Smooth muscle cell (in vitro differentiated cells): Measurements from ENCODE around the gene MCEE. TPM values are rescaled to one million over a fixed set of nuclear protein-coding genes. Genes with fewer than 3 reads are reported as not detected.

ENCODE experiments used
- DNase-seq: peaks from one replicate; lab custom pipeline; 2025; ENCODE audit not compliant: unreplicated experiment; lab: John Stamatoyannopoulos, UW
- H2AFZ ChIP-seq: fragments of 200-600 bp; sonication (generic); 2 replicates; pipeline ENCODE4 v1.6.0; 2016; ENCODE audit warnings: antibody characterized with exemption, low read depth, mild to moderate bottlenecking
- H3F3A ChIP-seq: fragments of 200-600 bp; sonication (generic); 2 replicates; pipeline ENCODE4 v1.6.0; 2017; ENCODE audit warnings: antibody characterized with exemption, low read depth
- H3K27ac ChIP-seq: fragments of 200-600 bp; sonication (generic); 2 replicates; pipeline ENCODE4 v1.5.1; 2016; ENCODE audit warnings: low read depth, mild to moderate bottlenecking
- H3K27me3 ChIP-seq: fragments of 200-600 bp; sonication (generic); 2 replicates; pipeline ENCODE4 v1.6.1; 2016; ENCODE audit warnings: low read depth, mild to moderate bottlenecking
- H3K36me3 ChIP-seq: fragments of 200-600 bp; sonication (generic); 2 replicates; pipeline ENCODE4 v1.5.1; 2016; ENCODE audit warnings: low read depth
- H3K4me1 ChIP-seq: fragments of 200-600 bp; sonication (generic); 2 replicates; pipeline ENCODE4 v1.5.1; 2016; ENCODE audit warnings: low read depth
- H3K4me2 ChIP-seq: fragments of 200-600 bp; sonication (generic); 2 replicates; pipeline ENCODE4 v1.6.0; 2016; ENCODE audit warnings: mild to moderate bottlenecking
- H3K4me3 ChIP-seq: fragments of 200-600 bp; sonication (generic); 2 replicates; pipeline ENCODE4 v1.5.1; 2016; ENCODE audit warnings: mild to moderate bottlenecking
- H3K79me2 ChIP-seq: fragments of 200-600 bp; sonication (generic); 2 replicates; pipeline ENCODE4 v1.6.0; 2016; ENCODE audit warnings: low read depth, mild to moderate bottlenecking
- H3K9ac ChIP-seq: fragments of 200-600 bp; sonication (generic); 2 replicates; pipeline ENCODE4 v1.6.0; 2016; ENCODE audit warnings: low read depth
- H3K9me3 ChIP-seq: fragments of 200-600 bp; sonication (generic); replicated peaks from 2 replicates; pipeline ENCODE4 v1.5.1; 2016; ENCODE audit warnings: low read depth
- H4K20me1 ChIP-seq: fragments of 200-600 bp; sonication (generic); 2 replicates; pipeline ENCODE4 v1.6.0; 2016; ENCODE audit warnings: low read depth
- WGBS: methylation state at CpG from one replicate; pipeline ENCODE4 v1.1.7; 2016; ENCODE audit warnings: low lambda C conversion rate; 5-methylcytosine and 5-hydroxymethylcytosine counted together
- polyA plus RNA-seq: library from polyadenylated mRNA; unstranded; fragments of >200 nt; fragmentation: Nextera tagmentation; extraction: Ambion mirVana; gene quantifications from 2 replicates; pipeline ENCODE4 v1.2.1, GENCODE V29; 2016
- total RNA-seq: library from RNA; depleted of rRNA; stranded (reverse); fragments of >200 nt; gene quantifications from 2 replicates; pipeline ENCODE4 v1.2.3, GENCODE V29; 2014
- TF ChIP-seq, protein P1 (sequence below): fragments of 200-600 bp; sonication (generic); IDR thresholded peaks from 2 replicates; pipeline ENCODE4 v1.5.1; 2017; ENCODE audit warnings: borderline replicate concordance, mild to moderate bottlenecking, antibody characterized with exemption; ENCODE audit not compliant: insufficient read depth, poor library complexity, severe bottlenecking

The MCEE gene
- total and polyA plus RNA-seq, 2 experiments from 2014 or later, result 38.4 to 53.9 TPM

DNA sequence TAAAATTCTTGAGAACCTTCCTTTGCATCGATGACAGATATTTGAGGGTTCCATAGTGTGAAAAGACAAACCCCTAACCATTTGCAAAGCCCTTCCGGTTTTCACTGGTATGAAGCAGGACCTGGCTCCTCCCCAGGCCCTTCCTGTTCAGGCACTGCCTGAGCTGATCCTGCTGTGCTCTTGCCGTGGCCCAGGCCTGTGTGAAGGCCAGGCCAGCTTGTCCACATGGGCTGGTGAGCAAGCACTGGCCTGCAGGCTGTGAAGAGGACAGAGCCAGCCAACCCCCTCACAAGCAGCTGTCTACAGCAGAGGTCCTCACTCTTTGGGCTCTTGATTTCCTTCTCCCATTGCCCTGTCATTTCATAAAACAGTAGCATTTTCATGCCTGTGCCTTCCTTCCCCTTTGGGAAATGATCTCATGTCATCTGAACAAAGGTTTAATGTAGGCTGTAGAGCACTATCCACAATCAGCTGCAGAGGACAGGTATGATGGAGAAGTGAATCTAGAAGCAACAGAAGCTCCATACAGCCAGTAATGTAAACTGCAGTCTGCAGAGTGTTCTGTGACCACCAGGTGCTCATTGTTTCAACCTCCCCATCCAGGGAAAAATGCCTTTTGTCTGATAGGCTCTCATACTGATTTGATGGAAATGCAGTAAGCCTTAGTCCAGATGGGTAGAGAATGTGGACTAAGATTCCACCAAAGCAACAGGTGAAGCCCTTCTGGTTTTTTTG, 20.2 kb upstream of the MCEE start:
- Histone ChIP-seq H3K4me1 (no peaks in the 10 kb centered on the region), H2AFZ (no peak overlapping the region), H4K20me1 (peaks cover 10% of the 10 kb centered on the region), H3F3A (peaks cover 13% of the 10 kb centered on the region), H3K36me3 (peaks cover 30% of the 10 kb centered on the region), H3K4me2 (no peak overlapping the region), H3K79me2 (no peaks in the 10 kb centered on the region), H3K27me3 (no peaks in the 10 kb centered on the region), H3K9ac (no peak overlapping the region), H3K4me3 (no peak overlapping the region), H3K27ac (no peak overlapping the region), H3K9me3 (no peaks in the 10 kb centered on the region)
- WGBS, result 77% methylated on average over 3 of the region's 3 CpGs
- TF ChIP-seq, protein P1, sequence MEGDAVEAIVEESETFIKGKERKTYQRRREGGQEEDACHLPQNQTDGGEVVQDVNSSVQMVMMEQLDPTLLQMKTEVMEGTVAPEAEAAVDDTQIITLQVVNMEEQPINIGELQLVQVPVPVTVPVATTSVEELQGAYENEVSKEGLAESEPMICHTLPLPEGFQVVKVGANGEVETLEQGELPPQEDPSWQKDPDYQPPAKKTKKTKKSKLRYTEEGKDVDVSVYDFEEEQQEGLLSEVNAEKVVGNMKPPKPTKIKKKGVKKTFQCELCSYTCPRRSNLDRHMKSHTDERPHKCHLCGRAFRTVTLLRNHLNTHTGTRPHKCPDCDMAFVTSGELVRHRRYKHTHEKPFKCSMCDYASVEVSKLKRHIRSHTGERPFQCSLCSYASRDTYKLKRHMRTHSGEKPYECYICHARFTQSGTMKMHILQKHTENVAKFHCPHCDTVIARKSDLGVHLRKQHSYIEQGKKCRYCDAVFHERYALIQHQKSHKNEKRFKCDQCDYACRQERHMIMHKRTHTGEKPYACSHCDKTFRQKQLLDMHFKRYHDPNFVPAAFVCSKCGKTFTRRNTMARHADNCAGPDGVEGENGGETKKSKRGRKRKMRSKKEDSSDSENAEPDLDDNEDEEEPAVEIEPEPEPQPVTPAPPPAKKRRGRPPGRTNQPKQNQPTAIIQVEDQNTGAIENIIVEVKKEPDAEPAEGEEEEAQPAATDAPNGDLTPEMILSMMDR, result no peak
- DNase-seq, result no peak

DNA sequence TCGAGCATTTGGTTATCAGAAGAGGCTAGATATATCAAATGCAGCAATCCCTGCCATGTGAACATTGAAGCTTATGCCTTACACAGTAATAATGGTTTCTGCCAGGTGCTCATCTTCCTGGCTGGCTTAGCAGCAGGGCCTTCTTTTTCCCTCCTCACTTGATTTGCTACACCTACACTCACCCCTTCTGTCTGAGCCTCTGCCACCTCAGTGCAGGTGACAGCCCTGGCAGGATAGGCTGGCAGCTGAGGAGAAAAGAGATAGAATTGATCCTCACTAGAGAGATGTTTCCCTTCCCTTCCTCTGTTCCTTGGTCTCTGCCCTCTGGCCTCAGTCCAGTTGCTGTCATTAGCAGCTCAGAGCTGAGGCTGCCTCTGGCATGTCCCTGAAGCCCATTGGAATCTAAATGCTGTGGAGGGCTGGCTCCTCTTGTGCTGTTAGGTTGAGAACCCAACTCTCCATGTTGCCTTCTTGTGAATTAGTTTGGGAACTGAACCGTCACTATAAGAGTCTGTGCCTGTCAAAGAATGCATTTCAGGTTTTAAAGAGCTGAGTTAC, 18.6 kb upstream of the MCEE start:
- H3K27me3 ChIP-seq, result no peaks in the 10 kb centered on the region
- WGBS, result 90% methylated on average over 2 of the region's 2 CpGs

DNA sequence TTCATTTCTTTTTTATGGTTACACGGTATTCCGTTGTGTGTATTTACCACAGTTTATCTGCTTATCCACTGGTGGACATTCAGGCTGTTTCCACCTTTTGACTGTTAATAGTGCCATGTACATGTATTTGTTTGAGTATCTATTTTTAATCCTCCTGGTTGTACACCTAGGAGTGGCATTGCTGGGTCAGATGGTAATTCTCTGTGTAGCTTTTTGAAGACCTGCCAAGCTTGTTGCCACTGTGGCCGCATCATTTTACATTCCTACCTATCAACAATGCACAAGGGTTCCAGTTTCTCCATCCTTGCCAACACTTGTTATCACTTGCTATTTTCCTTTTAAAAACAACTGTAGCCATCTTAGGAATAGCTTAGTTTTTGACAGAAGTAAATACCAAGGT, 13.8 kb upstream of the MCEE start:
- no peaks in the 10 kb centered on the region for H3K27me3 ChIP-seq
- H3K4me2 ChIP-seq, result no peak overlapping the region
- H3K9me3 ChIP-seq, result no peaks in the 10 kb centered on the region
- H3K4me3 ChIP-seq, result no peak overlapping the region
- peaks cover 53% of the 10 kb centered on the region for H3K36me3 ChIP-seq
- H4K20me1 ChIP-seq, result peaks cover 27% of the 10 kb centered on the region
- no peak overlapping the region for H3K9ac ChIP-seq
- no peak overlapping the region for H2AFZ ChIP-seq
- WGBS, result 96% methylated on average over 3 of the region's 3 CpGs
- peaks cover 6% of the 10 kb centered on the region for H3F3A ChIP-seq
- H3K4me1 ChIP-seq, result no peaks in the 10 kb centered on the region
- TF ChIP-seq, protein P1, result no peak
- no peaks in the 10 kb centered on the region for H3K79me2 ChIP-seq
- H3K27ac ChIP-seq, result no peak overlapping the region
- no peak for DNase-seq

More for the DNA sequence above, 18.6 kb upstream of the MCEE start:
- Histone ChIP-seq H3K4me1 (no peaks in the 10 kb centered on the region), H3K4me3 (no peak overlapping the region), H3K27ac (no peak overlapping the region), H3K79me2 (no peaks in the 10 kb centered on the region), H3F3A (peaks cover 13% of the 10 kb centered on the region), H3K4me2 (no peak overlapping the region), H2AFZ (no peak overlapping the region), H3K9ac (no peak overlapping the region), H3K36me3 (peaks cover 42% of the 10 kb centered on the region), H4K20me1 (peaks cover 20% of the 10 kb centered on the region), H3K9me3 (no peaks in the 10 kb centered on the region)
- TF ChIP-seq, protein P1, result no peak
- no peak for DNase-seq
